Measurements from ENCODE around the gene TMPRSS12.

DNA sequence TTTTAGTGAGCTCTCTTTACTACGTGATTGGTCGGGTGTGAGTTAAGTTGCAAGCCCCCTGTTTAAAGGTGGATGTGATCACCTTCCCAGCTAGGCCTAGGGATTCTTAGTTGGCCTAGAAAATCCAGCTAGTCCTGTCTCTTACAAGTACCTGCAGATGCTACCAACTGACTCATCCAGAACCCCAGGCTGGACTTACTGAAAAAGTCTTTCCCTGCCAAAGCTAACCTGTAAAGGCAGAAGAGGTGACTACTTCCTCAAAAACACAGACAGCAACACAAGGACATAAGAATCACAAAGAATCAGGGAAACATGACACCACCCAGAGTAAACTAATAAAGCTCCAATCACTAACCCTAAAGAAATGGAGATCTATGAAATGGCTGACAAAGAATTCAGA, 70.5 kb downstream of the TMPRSS12 start:
- TF ChIP-seq, protein P1, sequence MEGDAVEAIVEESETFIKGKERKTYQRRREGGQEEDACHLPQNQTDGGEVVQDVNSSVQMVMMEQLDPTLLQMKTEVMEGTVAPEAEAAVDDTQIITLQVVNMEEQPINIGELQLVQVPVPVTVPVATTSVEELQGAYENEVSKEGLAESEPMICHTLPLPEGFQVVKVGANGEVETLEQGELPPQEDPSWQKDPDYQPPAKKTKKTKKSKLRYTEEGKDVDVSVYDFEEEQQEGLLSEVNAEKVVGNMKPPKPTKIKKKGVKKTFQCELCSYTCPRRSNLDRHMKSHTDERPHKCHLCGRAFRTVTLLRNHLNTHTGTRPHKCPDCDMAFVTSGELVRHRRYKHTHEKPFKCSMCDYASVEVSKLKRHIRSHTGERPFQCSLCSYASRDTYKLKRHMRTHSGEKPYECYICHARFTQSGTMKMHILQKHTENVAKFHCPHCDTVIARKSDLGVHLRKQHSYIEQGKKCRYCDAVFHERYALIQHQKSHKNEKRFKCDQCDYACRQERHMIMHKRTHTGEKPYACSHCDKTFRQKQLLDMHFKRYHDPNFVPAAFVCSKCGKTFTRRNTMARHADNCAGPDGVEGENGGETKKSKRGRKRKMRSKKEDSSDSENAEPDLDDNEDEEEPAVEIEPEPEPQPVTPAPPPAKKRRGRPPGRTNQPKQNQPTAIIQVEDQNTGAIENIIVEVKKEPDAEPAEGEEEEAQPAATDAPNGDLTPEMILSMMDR (conservative IDR thresholded peaks at IDR 0.05; ENCODE audit: low read length) = no peak
- TF ChIP-seq EZH2phosphoT487 (IDR thresholded peaks at IDR 0.05; ENCODE audit: borderline replicate concordance, low read depth, low read length) = no peak

Measured in OCI-LY7 (cell line).